GDM1 (cell line): ENCODE data around the gene C1D.

Experiments
- DNase-seq: peaks from one replicate; lab custom pipeline; 2025; lab: John Stamatoyannopoulos, UW

The C1D gene

GRCh38 chr2:68057658-68058396 lies 5.0 kb downstream of the C1D start:
- no peak for DNase-seq

GRCh38 chr2:68052717-68053422 lies 9.9 kb downstream of the C1D start:
- DNase-seq, result no peak

GRCh38 chr2:68050353-68050752 lies 12.5 kb downstream of the C1D start:
- DNase-seq, result no peak

- DNase-seq, result no peak
Measured at GRCh38 chr2:68046642-68047240, 16.1 kb downstream of the C1D start.

- no peak for DNase-seq
Measured at GRCh38 chr2:68046224-68046623, 16.6 kb downstream of the C1D start.

- DNase-seq, result no peak
Measured at GRCh38 chr2:68045342-68045741, 17.5 kb downstream of the C1D start.

- no peak for DNase-seq
Measured at GRCh38 chr2:68044099-68044498, 18.7 kb downstream of the C1D start.

GRCh38 chr2:68043695-68044094 lies 19.1 kb downstream of the C1D start:
- no peak for DNase-seq

- DNase-seq, result no peak
Measured at GRCh38 chr2:68043032-68043431, 19.8 kb downstream of the C1D start.

GRCh38 chr2:68041704-68042245 lies 21.0 kb downstream of the C1D start:
- DNase-seq, result no peak

- no peak for DNase-seq
Measured at GRCh38 chr2:68040078-68040477, 22.7 kb downstream of the C1D start.

- DNase-seq, result no peak
Measured at GRCh38 chr2:68039317-68039716, 23.5 kb downstream of the C1D start.

GRCh38 chr2:68032702-68033101 lies 30.1 kb downstream of the C1D start:
- no peak for DNase-seq

GRCh38 chr2:68031542-68032160 lies 31.2 kb downstream of the C1D start:
- peak; percentile 9 for DNase-seq

GRCh38 chr2:68031043-68031442 lies 31.8 kb downstream of the C1D start:
- DNase-seq, result no peak

- DNase-seq, result no peak
Measured at GRCh38 chr2:68030529-68030928, 32.3 kb downstream of the C1D start.

GRCh38 chr2:68027959-68028358 lies 34.8 kb downstream of the C1D start:
- DNase-seq, result no peak

- no peak for DNase-seq
Measured at GRCh38 chr2:68024450-68024849, 38.4 kb downstream of the C1D start.

GRCh38 chr2:68023904-68024303 lies 38.9 kb downstream of the C1D start:
- no peak for DNase-seq

GRCh38 chr2:68018727-68019126 lies 44.1 kb downstream of the C1D start:
- DNase-seq, result no peak

GRCh38 chr2:68009526-68009925 lies 53.3 kb downstream of the C1D start:
- DNase-seq, result no peak

- no peak for DNase-seq
Measured at GRCh38 chr2:68000170-68000825, 62.5 kb downstream of the C1D start.
